ENCODE results near the gene OPTC.

DNA sequence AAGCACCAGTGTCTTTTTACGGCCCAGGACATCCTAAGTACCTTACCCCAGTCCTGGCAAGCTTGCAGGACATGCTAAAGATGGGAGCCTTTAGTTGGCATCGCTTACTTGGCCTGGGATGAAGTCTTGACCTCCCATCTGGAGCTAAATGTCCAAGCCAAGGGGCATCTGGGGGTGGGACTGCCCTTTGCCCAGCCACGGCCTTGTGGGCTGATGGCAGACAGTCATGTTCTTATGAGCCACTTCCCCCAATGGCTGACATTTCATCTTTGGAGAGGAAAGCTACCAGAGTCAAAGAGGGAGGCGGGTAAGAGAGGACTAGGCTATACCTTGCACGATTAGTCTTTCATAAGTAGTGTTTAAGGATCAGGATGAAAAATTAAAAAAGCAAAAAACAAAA is 32.2 kb downstream of the OPTC start:
- TF ChIP-seq, protein P1, sequence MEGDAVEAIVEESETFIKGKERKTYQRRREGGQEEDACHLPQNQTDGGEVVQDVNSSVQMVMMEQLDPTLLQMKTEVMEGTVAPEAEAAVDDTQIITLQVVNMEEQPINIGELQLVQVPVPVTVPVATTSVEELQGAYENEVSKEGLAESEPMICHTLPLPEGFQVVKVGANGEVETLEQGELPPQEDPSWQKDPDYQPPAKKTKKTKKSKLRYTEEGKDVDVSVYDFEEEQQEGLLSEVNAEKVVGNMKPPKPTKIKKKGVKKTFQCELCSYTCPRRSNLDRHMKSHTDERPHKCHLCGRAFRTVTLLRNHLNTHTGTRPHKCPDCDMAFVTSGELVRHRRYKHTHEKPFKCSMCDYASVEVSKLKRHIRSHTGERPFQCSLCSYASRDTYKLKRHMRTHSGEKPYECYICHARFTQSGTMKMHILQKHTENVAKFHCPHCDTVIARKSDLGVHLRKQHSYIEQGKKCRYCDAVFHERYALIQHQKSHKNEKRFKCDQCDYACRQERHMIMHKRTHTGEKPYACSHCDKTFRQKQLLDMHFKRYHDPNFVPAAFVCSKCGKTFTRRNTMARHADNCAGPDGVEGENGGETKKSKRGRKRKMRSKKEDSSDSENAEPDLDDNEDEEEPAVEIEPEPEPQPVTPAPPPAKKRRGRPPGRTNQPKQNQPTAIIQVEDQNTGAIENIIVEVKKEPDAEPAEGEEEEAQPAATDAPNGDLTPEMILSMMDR (IDR thresholded peaks at IDR 0.05 in 2 of 3, conservative IDR thresholded peaks at IDR 0.05 in 1 of 3; ENCODE audit: borderline replicate concordance in 1 of 3, insufficient read depth in 1 of 3, low read depth in 2 of 3, low read length in 2 of 3): no peak
- no peak for TF ChIP-seq EZH2 (IDR thresholded peaks at IDR 0.05)
- TF ChIP-seq SP1 (IDR thresholded peaks at IDR 0.05; ENCODE audit: low read depth): no peak
- TF ChIP-seq ZNF274 (IDR thresholded peaks at IDR 0.05; ENCODE audit: low read depth, low read length): no peak
